NOMO-1 (cell line): ENCODE measurements around the gene PDSS1.
"Not testable (repeated sequence)": the region's sequence is repeated elsewhere in the genome, so short reads cannot be mapped to it uniquely, and the experiment has no call there.

Experiments
- DNase-seq, 2 experiments: peaks; one replicate each; lab custom pipeline; 2025; ENCODE audit not compliant: unreplicated experiment in 2 of 2; lab: John Stamatoyannopoulos, UW

PDSS1 gene

DNA sequence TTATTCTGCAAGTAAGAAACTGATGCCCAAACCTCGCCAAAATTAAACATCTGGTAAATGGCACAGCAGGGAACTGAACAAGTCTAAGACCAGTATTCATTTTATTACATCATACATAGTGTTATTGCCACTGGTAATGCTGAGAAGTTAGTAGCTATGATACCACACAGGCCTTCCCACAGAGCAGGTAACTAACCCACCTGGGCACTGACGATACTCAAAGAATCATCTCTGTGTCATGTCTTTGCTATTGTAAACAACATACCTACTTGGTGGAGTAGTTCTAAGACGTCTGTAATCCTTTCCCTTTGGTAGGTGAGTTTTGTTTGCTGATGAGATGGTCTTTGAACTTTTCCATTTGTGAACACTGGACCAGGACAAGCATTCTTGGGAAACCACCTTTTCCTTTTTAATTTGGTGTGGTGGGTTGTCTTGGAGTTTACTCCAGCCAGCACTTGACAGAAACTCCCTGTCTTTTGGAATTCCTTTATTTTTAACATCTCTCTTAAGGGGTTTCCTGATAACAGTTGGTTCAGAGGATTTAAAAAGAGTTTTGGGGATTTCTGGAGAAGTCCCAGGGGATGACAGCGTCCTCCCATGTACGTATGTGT is 40.9 kb downstream of the PDSS1 start:
- DNase-seq, result no peak

DNA sequence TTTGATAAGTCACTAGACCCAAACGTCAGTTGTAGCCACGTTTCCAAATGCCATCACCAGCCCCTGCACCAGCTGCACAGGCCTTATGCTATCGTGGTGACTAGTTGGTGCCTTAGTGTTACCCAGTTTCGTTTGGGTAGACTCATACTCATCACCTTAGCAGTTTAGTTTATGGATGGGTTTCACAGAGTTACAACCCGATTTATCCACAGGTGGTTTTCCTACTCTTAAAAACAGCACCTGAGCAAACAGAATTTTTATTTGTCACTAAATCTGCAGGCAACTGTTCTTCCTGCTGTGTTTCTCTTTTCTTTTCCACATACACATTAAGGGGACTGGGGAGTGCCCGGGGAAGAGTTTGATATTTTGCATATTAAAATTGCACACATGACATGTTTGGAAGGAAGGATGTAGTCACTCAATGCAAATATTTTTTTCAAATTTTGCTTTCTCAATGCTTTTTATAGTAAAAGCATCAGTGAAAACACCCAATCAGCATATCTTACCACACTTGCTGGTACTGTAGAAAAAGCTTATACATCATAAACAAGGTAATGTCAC is 41.6 kb downstream of the PDSS1 start:
- no peak for DNase-seq

DNA sequence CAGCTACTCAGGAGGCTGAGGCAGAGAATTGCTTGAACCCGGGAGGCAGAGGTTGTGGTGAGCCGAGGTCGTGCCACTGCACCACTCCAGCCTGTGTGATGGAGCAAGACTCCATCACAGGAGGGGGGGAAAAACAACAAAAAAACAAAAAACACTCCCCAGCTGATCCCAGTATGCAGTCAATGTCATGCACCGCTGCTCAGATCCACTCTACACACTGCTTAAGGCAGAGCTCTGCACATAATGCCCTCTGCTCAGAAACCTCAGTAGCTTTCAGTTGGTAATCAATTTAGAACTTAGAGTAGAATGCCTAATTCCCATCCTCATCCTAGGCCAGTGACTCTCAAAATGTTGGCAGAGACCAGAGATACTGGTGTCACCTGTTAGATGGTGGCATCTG is 43.9 kb downstream of the PDSS1 start:
- no peak for DNase-seq

DNA sequence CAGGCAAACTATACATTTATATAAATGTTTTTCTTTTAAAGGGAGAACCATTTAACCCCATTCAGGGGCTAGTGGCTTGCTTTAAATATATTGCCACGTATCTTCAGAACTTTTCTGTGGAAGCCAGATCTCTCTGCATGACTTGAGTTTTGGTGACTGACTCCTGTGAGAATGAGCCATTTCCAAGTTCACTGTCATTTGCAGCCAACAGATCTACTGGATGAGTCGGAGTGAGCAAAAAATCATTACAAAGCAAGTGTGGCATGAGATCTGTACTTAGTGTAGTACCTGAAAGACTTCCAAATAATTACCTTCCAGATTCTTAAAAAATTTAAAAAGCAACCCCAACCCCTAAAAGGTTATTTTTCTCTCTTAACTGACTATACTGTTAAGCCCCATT is 45.6 kb downstream of the PDSS1 start:
- no peak for DNase-seq

DNA sequence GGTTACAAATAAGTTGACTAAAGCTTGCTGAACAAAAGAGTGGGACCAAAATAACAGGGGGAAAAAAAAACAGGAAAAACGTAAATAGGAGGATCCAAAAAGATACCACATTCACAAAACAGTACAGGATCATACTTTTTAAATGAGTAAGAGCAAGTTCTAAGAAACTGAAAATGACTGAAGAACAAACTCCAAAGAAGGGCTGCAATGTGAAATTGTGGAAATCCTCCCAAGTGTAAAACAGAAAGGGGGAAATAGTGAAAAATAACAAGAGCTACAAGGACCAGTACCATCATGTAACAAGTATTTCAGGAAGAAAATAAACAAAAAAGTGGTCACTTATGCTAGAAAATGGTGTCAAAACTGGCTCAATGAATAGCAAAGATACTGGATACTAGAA is 46.3 kb downstream of the PDSS1 start:
- DNase-seq, result no peak

DNA sequence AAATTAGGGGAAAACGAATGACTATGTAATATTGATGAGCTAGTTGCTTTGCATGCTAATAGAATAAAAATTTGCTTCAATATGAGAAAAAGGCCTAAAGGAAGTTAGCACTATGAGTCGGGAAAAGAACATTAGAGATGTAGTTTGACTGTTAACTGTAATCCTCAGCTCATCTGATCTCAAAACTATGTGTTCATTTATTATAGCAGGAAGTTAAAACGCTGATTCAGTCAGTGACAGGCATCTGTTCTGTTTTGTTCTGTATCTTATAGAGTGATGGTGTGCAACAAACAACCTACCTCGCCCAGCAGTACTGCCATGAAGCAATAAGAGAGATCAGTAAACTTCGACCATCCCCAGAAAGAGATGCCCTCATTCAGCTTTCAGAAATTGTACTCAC is 48.6 kb downstream of the PDSS1 start:
- no peak for DNase-seq

DNA sequence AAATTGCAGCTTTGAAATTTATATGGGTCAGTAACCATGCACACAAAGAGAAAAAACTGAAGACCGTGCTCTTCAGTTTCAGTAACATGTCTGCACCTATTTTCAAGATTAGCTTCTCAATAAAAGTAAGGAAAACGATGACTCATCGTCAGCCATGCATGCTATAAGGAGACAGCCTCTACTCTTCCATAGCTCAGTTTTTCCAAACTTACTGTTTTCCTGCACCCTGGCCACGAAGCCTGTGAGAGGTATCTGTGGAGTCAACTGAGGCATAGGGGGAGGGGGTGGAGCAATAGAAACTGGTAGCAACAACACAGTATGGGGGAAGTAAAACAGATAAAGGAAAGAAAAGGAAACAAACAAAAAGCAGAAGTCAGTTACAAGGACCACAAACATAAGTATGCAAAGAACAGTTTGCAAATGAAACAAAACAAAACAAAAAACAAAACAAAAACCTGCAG is 58.0 kb downstream of the PDSS1 start:
- peak in 1 of 2 experiments; percentile 59 for DNase-seq

DNA sequence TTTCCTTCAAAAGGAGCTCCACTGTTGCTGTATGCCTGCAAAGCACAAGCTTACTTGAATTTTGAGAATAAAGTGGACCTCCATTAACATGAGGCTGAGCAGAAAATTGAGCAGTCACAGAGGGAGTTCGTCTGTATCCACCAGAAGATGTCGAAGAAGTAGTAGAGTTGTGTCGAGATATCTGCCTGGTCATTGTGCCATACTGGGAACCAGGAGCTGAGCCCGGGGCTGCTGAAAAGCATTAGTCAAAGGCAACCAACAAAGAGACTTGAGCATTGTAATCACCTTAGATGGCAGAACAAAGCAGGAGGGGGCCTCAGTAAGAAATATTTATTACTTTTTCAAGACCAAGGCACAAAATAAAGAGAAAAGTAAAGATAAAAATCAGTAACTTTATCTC is 61.5 kb downstream of the PDSS1 start:
- no peak for DNase-seq

DNA sequence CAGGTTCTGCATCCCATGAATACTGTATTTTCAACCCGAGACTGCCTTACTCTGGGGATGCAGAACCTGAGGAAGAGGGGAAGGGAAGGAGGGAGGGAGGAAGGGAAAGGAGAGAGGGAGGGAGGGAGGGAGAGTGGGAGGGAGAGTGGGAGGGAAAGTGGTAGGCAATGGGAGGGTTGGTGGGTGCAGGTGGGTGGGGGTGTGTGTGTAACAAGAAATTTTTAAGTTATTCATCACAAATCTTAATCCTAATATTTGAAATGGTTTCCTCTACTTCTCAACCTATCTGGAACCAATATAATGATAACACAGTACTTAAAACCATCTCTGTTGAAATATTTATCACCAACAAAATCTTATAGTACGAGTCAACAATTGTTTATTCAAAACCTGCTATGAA is 68.0 kb downstream of the PDSS1 start:
- no peak for DNase-seq

DNA sequence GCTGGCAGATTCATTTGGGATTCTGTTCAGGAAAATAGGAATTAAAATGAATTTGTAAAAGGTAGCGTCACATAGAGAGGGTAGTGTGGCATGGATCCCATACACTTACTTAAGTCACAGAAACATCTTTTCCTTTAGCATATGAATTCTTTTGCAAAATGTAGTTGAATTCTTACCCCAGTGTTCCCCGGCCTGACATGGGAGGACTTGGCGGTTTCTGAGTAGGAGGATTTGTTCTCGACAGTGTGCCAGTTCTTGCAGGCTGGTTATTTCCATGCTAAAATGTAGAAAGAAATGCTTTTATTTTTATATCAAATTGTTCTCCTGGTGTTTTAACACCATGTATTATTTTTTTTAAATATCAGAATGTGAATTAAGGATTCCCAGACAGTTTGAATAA is 72.6 kb downstream of the PDSS1 start:
- no peak for DNase-seq

DNA sequence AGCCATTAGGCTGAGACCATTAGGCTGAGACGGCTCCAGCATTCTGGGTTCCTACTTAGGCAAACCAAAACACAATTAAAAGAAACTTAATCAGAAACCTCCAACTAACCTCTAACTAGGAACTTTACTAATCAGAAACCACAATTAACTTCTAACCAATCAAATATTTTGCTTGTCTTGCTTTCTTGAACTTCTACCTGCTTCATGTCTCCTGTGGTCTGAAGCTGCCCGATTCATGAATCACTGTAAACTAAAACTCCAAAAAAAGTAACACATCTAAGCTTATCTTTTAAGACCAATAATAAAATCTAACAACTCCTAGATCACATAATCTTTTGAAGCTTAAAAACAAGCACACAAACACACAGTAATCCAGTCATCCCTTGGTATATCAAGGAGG is 76.1 kb downstream of the PDSS1 start:
- no peak for DNase-seq

DNA sequence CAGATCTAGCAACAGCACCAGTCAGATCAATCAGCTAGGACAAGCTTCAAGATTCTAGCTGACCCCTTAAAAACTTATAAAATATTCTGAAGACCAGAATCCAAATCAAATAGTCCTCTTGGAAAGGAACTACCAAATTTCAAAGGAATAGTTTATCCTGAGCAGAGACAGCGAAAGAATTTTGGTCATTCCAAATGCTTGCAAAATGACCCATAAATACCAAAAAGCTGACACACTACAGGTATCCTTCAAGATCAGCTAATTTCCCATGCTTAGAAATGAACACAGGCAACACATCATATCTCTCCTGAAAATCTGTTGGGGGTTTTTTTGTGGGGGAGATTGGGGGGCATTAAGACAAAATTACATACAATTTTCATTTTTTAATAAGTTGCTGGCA is 78.8 kb downstream of the PDSS1 start:
- no peak for DNase-seq

DNA sequence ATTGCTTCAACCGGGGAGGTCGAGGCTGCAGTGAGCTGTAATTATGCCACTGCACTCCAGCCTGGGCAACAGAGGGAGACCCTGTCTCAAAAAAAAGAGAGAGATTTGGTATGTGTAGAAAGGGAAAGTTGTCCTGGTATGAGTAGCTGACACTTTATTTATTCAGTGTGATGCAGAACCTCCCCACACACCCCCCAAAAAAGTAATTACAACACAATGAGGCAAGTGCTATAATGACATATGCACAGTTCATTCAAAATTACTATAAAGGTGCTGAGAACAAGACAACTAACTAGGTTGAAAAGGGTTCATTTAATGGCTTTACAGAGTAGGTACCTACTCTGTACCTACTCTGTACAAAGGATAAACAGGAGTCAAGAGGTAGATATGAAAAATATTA is 80.2 kb downstream of the PDSS1 start:
- DNase-seq, result no peak

DNA sequence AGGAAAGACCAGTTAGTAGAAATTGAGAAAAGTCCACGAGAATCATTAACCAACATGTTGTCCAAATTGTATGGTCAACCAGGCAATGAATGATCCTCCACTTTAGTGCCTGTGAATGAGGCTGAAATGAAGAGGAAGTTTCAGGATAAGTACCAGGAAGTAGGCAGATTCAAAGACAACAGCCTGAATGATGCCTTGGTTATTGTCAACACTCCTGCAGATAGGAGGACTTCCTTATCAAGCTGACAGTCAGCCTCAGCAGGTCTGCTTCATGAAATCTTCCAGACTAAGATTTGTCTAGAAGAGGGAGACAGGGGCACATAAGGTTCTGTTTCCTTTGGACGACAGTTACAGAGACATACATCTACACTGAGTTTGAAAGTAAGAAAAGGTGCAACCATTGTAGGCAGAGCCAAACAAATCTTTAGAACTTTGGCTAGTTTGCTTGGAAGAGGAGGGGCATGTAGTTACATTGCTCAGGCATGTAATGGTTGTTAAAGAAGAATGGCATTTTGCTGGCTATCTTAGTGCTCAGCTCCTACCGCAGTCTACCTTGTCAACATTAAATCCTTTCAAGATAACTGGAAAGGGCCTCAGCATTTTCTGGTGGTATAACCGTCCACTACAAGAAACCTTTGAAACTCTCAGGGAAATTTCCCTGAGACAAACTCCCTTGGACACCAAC is 81.8 kb downstream of the PDSS1 start:
- DNase-seq, result no peak

DNA sequence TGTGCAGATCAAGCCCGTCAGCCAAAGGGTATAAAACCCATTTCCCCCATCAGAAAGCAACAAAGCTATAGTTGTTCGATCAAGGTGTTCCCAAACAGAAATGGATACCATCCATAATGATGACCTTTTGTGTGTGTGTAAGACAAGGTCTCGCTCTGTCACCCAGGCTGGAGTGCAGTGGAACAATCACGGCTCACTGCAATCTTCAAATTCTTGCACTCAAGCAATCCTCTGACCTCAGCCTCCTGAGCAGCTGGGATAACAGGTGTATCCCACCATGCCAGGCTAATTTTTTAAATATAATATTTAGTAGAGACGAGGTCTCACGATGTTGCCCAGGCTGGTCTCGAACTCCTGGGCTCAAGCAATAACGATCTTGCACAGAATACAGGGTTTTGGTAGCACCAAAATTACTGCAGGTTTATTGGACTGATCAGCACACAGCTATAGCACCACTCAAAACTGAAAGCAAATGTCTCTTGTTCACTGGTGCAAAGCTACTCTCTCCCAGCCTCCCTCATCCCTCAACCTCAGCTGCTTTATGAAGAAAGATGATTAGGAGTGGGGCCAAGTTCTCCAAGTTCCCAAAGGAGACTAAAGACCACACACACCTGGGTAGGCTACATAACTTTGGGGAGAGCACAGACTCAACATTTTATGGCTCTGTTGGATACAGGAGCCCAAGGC is 82.7 kb downstream of the PDSS1 start:
- no peak for DNase-seq

DNA sequence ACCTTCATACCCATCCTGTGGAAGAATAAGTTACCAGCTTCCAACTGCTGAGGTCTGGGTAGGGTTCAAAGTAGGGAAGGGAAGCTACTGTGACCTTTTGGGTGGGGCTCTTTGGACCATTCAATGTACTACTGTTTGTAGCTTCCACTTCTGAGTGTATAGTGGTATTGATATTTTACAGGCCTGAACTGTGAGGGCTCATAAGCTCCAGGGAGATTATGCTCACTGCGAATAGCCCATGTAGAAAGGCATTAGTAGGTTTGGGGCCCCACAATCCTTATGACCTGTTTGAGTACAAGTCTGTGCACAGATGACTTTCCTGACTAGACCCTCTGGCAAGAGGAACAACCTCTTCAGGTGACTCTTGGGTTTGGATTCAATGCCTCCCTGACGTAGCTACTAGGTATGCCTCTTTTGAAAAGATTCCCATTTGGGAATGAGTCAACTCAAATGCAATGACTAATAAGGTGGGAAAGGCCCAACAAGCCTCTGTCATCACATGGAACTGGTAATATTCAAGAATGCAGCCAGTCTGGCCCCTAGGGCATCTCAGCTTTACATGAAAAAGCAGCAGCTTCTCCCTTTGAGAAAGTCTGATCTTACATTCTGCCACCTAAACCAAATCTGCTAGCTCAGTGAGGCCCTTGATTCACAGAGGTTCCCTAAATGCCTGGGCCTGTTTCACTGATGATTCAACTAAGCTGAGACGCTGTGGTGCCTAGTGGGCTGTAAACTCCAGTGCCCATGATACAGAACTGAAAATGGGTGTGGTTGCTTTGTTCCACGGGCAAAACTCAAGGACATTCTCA is 83.5 kb downstream of the PDSS1 start:
- peak; percentile 23 to 40 for DNase-seq

DNA sequence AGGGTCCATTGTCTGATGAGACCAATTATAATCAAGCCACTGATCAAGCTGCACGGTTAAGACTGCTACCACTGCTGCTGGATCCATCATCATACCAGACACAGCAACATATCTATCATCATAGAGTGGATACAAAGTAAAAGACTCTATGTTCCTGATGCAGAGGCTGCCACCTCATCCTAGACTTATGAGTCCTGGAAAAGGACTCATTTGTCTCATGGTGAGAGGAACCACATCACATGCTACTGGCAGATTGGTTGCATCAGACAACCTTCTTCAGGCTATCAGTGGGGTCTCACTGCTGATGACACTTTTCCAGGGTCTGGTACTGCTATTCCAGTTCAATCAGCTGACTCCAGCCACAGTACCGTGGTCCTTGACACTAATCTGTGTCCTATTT is 84.3 kb downstream of the PDSS1 start:
- DNase-seq, result no peak

DNA sequence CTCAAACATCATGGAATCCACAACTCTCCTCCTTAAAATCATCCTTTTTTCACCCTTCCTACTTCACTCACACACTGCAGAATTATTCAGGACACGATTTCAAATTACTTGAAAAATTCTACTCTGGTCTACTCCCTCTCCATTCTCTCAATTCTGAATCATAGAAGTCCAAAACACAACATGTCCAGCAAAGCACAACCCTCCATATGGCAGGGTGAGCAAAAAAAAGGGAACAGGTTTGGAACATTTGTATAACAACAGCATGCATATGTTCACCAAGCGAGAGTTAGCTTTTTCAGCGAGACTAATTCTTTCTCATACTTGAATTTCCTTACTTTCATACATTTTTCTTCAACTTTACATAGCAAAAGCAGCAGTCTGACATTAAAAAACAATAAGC is 89.9 kb downstream of the PDSS1 start:
- no peak for DNase-seq

DNA sequence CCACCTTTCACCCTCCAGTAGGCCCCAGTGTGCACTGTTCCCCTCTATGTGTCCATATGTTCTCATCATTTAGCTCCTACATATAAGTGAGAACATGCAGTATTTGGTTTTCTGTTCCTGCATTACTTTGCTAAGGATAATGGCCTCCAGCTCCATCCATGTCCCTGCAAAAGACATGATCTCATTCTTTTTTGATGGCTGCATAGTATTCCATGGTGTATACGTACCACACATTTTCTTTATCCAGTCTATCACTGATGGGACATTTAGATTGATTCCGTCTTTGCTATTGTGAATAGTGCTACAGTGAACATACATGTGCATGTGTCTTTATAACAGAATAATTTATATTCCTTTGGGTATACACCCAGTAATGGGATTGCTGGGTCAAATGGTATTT is 92.3 kb downstream of the PDSS1 start:
- not testable (repeated sequence) for DNase-seq

DNA sequence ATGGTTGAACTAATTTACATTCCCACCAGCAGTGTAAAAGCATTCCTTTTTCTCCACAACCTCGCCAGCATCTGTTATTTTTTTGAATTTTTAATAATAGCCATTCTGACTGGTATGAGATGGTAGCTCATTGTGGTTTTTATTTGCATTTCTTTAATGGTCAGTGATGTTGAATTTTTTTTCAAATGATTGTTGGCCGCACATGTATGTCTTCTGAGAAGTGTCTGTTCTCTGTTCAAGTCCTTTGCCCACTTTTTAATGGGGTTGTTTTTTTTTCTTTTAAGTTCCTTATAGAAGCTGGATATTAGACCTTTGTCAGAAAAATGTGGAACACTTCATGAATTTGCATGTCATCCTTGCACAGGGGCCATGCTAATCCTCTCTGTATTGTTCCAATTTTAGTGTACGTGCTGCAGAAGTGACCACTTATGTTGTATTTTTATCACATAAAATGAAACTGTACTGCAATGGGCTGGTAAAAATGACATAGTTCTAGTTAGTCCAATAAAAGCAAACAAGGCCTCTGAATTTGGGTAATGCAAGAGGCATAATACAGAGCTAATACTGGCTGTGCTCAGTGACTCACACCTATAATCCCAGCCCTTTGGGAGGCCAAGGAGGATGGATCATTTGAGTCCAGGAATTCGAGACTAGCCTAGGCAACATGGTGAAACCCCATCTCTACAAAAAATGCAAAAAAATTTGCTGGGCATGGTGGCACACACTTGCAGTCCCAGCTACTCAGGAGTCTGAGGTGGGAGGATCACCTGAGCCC is 92.9 kb downstream of the PDSS1 start:
- DNase-seq, result no peak
